Glutamatergic neuron (in vitro differentiated cells): ENCODE measurements around the gene MEIS1. TPM values are rescaled to one million over a fixed set of nuclear protein-coding genes. Genes with fewer than 3 reads are reported as not detected.

Experiments
- DNase-seq: peaks from one replicate; pipeline ENCODE4 v3.0.0; 2022
- H3K27ac Mint-ChIP-seq: one replicate; pipeline ENCODE4 v1.8.0; 2020; ENCODE audit warnings: mild to moderate bottlenecking, mixed read lengths, inconsistent platforms; ENCODE audit not compliant: unreplicated experiment
- H3K27me3 Mint-ChIP-seq: one replicate; pipeline ENCODE4 v1.8.0; 2020; ENCODE audit warnings: mild to moderate bottlenecking, moderate library complexity, mixed read lengths, inconsistent platforms; ENCODE audit not compliant: unreplicated experiment
- H3K36me3 Mint-ChIP-seq: one replicate; pipeline ENCODE4 v1.8.0; 2020; ENCODE audit warnings: mild to moderate bottlenecking, mixed read lengths, inconsistent platforms; ENCODE audit not compliant: unreplicated experiment
- H3K4me1 Mint-ChIP-seq: one replicate; pipeline ENCODE4 v1.8.0; 2020; ENCODE audit warnings: mild to moderate bottlenecking, low read depth, mixed read lengths, inconsistent platforms; ENCODE audit not compliant: unreplicated experiment
- H3K4me3 Mint-ChIP-seq: one replicate; pipeline ENCODE4 v1.8.0; 2020; ENCODE audit warnings: mild to moderate bottlenecking, mixed read lengths, inconsistent platforms; ENCODE audit not compliant: unreplicated experiment
- H3K9me3 Mint-ChIP-seq: one replicate; pipeline ENCODE4 v1.8.0; 2020; ENCODE audit warnings: mild to moderate bottlenecking, moderate library complexity, mixed read lengths, inconsistent platforms; ENCODE audit not compliant: unreplicated experiment
- CTCF ChIP-seq: fragments of 200-600 bp; sonication (generic); IDR thresholded peaks from one replicate; pipeline ENCODE4 v1.5.0; 2021; ENCODE audit not compliant: partially characterized antibody, unreplicated experiment
- total RNA-seq: library from RNA; stranded (reverse); fragmentation: NEBNext Ultra II Directional; extraction: Animal tissue kit (Norgen Biotek cat#: 25700); gene quantifications from one replicate; pipeline ENCODE4 v1.2.1, GENCODE V29; 2021; ENCODE audit not compliant: unreplicated experiment

MEIS1 gene
- total RNA-seq, 1 donor from 2014 or later, result 4.8 TPM

- no peak for DNase-seq
- H3K27ac Mint-ChIP-seq, result no peak overlapping the region
- peaks cover 21% of the 10 kb centered on the region for H3K4me1 Mint-ChIP-seq
- H3K36me3 Mint-ChIP-seq, result no peaks in the 10 kb centered on the region
- peaks cover 32% of the 10 kb centered on the region for H3K27me3 Mint-ChIP-seq
- H3K9me3 Mint-ChIP-seq, result peaks cover 18% of the 10 kb centered on the region
- no peak for TF ChIP-seq CTCF
- H3K4me3 Mint-ChIP-seq, result no peak overlapping the region
These were observed 141.3 kb downstream of the MEIS1 start for GRCh38 chr2:66576311-66576560.

GRCh38 chr2:66576561-66577320 is 141.8 kb downstream of the MEIS1 start:
- no peaks in the 10 kb centered on the region for H3K36me3 Mint-ChIP-seq
- peaks cover 21% of the 10 kb centered on the region for H3K4me1 Mint-ChIP-seq
- H3K27ac Mint-ChIP-seq, result no peak overlapping the region

DNA sequence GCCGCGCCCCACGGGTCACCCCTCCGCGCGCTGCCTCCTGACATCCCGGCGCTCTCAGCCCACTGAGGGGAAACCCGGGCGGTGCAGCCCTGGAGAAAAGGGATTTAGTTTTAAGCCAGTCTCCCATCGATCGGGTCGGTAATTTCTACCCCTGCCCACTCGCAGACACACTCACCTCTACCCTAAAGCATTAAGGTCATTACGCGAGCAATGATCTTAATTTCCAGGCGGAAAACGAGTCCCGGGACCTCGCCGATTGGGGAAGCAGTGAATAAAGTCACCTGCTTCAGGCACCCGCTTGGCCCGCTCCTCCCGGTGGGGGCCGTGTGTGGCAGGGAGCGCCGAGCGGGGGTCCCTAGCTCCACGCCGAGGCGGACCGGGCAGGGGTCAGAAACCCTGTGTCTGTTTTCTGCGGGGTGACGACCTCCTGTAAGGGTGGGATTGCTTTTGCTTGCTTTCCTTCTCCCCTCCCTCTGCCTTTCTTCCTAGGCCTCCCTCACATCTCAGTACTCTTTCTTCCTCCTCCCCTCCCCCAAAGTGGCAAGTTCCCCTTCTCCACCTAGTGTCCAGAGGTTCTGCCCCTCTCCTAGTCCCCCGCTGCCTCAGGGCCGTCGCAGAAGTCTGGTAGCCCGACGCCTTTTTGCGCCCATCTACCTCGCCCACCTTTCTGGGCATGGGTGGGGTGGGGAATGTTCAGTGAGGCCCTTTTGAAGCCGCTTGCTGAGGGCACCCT is 142.6 kb downstream of the MEIS1 start:
- peaks cover 29% of the 10 kb centered on the region for H3K27me3 Mint-ChIP-seq
- TF ChIP-seq CTCF, result no peak
- no peaks in the 10 kb centered on the region for H3K36me3 Mint-ChIP-seq
- H3K27ac Mint-ChIP-seq, result no peak overlapping the region
- H3K4me3 Mint-ChIP-seq, result peak overlapping the region; percentile 80
- H3K4me1 Mint-ChIP-seq, result peaks cover 16% of the 10 kb centered on the region
- DNase-seq, result peak; percentile 45
- peaks cover 18% of the 10 kb centered on the region for H3K9me3 Mint-ChIP-seq

More at GRCh38 chr2:66576561-66577320, 141.8 kb downstream of the MEIS1 start:
- TF ChIP-seq CTCF, result no peak
- H3K27me3 Mint-ChIP-seq, result peaks cover 31% of the 10 kb centered on the region
- H3K9me3 Mint-ChIP-seq, result peaks cover 18% of the 10 kb centered on the region
- DNase-seq, result no peak
- H3K4me3 Mint-ChIP-seq, result peak overlapping the region; percentile 77

- no peak for TF ChIP-seq CTCF
- Mint-ChIP-seq H3K36me3 (no peaks in the 10 kb centered on the region), H3K4me1 (peaks cover 16% of the 10 kb centered on the region), H3K27me3 (peaks cover 29% of the 10 kb centered on the region), H3K9me3 (peaks cover 18% of the 10 kb centered on the region), H3K4me3 (peak overlapping the region; percentile 80), H3K27ac (no peak overlapping the region)
- DNase-seq, result no peak
These were observed 143.2 kb downstream of the MEIS1 start for GRCh38 chr2:66578054-66578686.
